Ammon's horn (tissue), 1 donor: ENCODE results near the gene CSTF3.

Source experiments
- DNase-seq: peaks from one replicate; pipeline ENCODE4 v3.0.0-alpha.2; 2016; ENCODE audit warnings: low spot score

Gene CSTF3

DNA sequence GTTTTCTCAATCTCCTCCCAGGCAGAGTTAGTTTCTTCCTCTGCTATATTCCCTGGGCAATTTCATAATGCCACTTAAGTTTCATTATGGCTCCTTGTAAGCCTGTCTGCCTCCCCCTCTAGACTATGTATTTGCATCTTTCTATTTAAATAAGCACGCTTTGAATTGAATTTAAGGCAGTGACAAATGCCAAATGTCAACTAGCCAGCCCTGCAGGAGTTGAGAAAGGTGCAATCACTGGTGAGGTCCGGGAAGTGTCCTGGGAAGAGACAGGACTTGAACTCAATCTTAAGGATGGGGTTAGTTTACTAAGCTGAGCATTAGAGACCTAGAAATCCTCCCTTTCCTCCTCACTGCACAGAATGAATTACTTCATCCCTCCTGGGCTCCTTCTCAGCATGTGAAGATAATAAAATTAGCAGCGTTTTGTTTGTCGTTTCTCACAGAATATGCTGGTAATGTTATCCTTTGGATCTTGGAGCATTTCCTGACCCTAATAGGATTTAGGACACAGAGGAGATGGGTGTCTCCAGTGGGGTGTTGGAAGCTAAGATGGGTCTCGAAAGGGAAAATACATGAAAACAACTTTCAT is 120.3 kb downstream of the CSTF3 start:
- no peak for DNase-seq

DNA sequence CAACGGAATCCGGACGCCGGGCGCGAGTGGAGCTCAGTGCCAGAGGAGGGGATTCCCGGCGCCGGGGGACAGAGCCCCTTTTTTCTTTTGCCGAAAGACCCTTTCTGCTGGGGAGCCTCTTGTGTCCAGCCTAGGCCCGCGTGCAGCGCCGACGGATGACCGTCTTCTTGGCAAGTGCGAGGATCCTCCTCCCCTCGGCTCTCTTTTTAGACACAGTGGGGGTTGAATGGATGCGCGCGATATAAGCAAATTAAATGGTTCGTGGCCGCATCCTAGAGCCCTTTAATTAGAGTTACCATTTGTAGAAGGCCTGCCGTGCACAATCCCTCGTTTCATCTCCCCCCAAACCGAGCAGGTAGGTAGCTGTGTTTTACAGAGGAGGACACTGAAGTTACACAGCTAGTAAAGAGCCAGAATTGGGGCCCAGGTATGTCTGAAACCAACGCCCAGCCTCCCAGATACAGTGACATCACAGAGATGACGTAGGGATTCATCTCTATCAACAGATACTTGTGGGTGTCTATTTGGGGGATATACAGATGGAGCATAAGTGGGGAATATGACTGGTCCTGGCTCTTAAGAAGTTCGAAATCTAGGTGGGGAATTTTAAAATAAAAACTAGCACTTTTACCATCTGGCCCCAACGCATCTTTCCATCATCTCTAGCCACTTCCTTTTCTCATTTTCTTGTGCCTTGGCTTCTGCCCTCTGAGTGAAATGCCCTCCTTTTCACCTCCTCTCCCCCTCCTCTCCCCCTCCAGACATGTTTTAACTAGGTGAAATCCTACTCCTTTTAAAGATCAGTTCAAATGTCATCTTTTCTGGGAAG is 121.0 kb downstream of the CSTF3 start:
- peak; percentile 40 for DNase-seq

DNA sequence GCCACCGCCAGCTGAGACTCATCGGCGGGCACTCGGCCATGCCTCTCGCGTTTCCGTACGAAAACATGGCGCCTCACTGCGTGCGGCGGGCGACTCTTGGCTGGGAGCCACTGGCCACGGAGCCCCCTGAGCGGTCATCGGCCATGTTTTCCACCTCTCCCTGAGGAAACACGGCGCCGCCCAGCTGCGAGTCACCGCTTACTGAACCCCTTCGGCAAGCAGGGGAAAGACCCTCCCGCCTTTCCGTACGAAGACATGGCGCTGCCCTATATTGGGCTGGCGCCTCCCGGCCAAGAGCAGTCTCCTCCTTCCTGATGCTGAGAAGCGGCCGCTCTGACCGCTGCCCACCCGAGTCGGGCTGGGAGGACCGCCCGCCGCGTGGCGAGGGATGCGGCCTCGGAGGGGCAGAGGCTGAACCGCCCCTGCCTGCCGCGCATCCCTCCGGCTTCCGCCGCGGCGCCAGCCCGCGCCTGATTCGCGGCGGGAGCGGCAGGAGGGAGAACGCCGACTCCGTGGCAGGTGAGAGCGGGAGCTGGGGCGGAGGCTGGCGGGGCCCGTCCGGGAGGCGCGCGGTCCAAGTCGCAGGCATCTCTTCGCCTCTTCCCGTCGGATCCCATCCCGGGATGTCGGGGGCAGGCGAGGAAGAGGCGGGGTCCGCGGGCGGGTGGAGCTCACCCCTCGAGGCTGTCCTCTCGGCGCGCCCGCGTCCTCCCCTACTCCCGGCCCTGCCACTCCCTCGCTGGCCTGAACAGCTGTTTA is 121.8 kb downstream of the CSTF3 start, which contains the start of gene TCP11L1:
TSS of gene TCP11L1 (plus strand) at position 299 of the 759 bp plus-strand sequence. CDS start 4,202 bp downstream, outside the sequence.
- peak; percentile 96 for DNase-seq

DNA sequence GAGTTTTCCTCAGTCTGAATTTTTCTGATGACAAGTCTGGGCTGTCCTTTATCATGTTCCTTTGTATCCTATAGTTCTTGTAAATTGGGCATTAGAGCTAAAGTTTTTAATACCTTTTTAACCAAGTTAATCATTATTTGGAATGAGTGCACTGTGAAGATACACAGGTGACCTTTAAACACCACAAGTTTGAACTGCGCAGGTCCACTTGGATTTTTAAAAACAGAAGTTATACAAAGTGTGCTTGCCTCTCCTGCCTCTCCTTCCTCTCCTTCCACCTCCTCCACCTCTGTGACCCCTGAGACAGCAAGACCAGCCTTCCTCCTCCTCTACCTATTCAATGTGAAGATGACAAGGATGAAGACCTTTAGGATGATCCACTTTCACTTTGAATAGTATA is 126.3 kb downstream of the CSTF3 start:
- DNase-seq: no peak
